HG03060 (cell line): Measurements from ENCODE around the gene RELL2.

Experiments used
- ATAC-seq: cut with Tn5 transposase; IDR thresholded peaks from one replicate; pipeline ENCODE4 v1.9.1; 2021; ENCODE audit warnings: low read depth, moderate number of reproducible peaks; ENCODE audit not compliant: unreplicated experiment

The RELL2 gene

DNA sequence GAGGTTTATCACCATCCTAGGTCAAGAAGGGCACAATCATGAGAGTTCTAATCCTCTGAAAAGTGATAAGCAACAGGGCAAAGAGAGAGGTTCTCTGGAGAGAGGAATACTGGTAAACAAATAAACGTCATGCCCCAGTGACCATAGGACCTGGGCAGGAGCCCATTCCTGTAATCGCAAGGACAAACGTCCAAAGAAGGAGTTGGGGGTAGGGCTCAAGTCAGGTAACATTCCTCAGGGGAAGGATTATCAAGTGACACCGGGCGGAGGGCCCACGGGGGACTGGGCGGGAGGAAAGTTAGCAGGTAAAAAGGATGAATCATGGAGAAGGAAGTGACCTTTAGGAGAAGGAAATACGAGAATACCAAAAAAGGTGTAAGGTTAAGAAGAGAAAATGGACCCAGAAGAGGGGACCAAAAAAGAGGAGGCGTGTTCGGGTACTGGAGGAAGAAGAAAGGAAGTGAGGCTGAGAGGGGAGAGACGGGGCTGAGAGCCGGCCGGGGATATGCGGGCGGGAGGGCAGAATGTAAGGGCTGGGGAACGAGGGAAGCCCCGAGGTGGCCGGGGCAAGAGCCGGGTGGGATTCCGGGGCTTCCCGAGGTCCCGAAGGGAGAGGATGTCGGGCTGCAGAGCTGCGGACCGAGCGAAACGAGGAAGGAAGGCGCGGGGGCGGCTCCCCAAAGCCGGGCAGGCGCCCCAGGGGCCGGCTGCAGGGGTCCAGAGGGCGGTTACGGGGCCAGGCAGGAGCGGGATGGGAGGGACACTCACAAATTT lies 18.6 kb upstream of the RELL2 start:
- ATAC-seq: peak; percentile 3

DNA sequence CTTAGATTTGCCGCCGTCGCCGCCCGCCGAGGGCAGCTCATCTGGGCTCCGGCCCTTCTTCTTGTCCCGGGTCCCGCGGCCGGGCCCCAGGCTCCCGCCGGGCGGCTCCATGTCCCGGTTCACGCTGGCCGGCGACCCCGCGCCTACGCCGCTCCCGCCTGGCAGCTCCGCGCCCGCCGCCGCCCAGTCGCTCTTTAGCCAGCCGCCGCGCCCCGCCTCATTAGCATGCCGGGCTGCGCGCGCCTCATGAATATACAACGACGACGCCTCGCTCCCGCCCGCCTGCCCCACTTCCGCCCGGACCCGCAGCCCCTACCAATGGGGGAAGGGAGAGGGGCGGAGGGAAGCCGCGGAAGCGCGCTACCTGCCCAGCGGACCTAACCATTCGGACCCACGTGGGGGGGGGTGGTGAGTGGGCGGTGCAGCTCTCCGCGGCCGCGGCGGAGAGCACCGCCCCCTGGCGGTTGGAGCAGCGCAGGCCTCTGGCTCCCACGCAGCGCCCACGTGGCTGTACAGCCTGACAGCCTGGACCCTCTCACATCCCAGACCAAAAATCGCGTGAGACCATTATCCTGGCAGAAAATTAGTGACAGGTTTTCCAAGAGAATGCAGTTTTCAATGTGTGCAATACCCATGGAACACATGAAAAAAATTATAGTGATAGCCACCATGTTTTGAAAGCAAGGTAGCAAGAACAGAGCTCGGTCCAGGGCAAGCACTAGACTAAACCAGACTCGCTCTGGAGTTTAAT lies 17.8 kb upstream of the RELL2 start, which contains the start of gene DIAPH1:
Gene DIAPH1, minus strand, starts transcription at position 197 of the 751 bp plus-strand sequence. Its CDS starts 86 bp downstream, at position 111.
- peak; percentile 56 for ATAC-seq

DNA sequence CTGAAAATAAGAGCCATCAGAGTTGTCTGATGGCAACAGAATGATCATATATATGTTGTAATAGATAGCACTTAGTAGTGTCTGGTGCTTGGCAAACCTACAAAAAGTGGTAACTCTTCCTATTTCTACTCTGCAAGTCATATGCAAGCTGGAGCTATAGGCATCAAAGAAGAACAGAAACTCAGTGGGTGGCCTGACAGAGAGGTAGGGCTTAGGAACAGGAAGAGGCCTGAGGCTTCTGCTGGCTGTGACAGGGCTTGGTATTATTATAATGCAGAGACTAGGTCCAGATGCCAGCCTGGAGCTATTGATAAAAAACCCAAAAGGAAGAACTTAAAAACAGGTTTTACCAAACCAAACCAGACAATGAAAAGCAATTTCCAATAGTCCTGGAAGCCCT lies 13.6 kb upstream of the RELL2 start:
- ATAC-seq: peak; percentile 40

DNA sequence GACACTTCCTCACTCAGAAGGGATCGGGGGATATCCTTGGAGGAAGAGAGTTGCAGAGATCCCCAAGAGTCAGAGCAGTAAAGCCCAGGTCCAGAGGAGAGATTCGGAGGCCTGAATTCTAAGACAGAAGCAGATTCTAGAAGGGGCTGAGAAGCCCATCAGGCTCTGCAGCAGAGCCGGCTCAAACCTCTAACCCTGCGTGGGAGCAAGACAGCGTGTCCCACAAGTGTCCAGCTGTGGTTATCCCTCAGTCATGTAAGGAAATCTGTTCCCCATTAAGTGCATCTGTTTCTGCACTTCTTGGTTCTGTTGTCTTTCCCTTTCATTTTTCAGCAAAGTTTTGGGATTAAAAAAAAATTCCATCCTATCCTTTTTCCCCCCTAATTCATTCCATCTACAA lies 13.2 kb upstream of the RELL2 start:
- no peak for ATAC-seq

DNA sequence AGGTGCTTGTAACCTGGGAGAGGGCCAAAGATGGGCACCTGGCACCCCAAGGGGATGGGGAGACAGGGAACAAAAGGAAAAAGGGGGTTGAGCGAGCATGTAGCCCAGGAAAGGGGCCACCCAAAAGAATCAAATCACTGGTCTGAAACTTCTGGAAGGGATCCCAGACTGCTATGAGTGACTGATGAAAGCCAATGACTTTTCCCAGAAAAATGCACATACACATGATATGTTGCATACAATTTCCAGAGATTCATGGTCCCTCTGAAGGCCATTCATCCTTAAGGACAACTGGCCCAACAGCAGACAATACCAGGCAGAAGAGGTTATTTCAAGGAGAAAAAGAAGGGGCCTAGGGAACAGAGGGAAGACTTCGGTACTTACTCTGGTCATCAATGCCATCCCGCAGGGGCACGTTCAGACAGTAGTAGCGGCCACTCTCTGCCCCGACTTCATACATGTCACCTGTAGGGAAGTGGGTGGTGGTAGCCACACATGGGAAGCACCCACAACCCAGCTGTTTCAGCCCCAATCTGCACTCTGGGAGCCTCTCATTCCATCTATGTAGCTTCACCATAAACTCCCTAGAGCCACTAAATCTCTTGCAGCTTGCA lies 8.5 kb upstream of the RELL2 start:
- no peak for ATAC-seq

DNA sequence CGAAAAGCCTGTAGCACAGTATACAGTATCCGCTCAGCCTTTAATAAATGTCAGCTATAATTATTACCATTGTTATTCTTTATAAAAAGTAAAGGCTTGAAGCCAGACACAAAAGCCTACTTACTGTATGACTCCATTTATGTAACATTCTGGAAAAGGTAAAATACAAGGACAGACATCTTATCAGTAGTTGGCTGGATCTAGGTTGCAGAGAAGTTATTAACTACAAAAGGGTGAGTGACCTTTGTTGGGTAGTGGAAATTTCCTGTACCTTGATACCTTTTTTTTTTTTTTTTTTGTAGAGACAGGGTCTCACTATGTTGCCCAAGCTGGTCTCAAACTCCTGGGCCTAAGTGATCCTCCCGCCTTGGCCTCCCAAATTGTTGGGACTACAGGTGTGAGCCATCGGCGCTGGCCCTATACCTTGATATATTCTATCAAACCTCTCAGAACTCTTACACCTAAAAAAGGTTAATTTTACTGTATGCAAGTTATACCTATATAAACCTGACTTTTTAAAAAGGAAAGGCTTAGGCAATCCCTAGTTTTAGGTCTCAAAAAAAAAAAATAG lies 6.1 kb upstream of the RELL2 start:
- ATAC-seq: no peak

DNA sequence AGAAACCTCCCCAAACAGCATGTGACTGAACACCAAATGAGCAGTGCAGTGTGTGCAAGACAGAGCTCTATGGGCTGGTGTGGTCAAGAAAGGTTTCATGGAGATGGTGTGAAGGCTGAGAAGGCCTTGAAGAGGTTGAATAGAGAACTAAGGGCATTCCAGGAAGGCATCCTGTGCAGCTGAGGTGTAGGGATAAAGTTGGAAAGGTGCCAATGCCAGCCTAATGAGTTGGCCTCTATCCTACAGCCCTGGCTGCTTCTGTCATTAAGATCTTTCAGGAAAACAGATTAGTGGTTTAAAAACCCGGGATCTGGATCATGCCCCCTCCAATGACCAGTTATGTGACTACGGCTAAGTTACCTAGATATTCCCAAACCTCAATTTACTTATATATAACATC lies 4.1 kb upstream of the RELL2 start:
- ATAC-seq: no peak

DNA sequence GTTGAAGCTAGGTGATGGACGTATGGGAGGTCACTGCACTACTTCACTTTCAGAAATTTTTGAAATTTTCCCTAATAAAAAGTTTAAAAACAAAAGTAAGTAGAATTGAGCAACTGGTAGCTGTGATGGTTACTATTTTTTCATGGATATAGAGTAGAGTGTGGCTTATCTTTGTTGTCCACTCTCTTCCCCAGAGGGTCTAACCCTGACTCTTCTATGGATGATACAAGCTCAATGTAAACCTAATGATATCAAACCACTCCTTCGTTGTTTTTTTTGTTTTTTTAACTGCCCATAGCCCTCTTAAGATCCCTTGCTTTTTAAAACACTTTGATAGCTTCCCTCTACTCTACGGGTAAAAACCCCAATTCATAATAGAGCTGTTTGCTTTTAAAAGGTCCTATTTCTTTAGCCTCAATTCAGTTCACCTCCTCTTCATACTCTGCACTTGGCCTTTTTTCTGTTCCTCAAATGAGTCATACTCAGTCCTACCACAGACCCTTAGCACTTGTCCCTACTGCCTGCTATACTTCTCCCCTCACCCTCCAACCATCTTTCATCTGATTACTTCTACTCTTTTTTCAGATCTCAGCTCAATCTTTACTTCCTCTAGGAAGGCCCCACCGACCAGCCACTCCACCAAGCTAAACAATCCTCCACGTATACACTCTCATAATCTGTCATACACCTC lies 2.8 kb upstream of the RELL2 start:
- ATAC-seq: peak; percentile 86

DNA sequence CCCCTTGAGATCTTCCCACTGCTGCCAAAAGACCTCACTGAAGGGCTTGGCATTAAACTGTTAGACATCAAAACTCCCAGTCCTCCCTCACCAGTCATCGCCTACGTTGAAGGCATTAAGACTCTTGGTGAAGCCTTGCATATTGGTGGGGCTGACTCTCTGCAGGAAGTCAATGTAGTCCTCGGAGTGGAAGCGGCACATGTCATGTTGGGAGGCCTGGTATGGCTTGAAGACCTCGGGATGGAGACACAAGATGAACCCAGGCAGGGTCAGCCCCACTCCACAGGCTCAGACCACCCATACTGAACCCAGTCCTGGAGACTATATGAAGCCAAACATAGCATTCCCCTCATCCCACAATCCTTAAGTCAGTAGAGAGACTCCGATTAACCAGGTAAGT lies 2.1 kb upstream of the RELL2 start:
- ATAC-seq: no peak

DNA sequence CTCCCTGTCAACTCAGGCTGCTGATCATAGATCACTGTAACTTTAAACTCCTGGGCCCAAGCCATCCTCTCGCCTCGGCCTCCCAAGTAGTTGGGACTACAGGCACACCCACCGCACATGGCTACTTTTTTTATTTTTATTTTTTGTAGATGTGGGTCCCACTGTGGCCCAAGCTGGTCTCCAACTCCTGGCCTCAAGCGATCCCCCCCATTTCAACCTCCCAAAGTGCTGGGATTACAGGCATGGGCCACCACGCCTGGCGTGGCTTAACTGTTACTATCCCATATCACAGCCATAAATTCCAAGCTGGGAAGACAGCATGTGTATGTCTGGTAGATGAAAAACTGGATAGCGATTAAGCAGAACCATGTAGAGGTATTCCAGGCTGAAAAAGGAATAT lies 1.2 kb upstream of the RELL2 start:
- ATAC-seq: no peak

DNA sequence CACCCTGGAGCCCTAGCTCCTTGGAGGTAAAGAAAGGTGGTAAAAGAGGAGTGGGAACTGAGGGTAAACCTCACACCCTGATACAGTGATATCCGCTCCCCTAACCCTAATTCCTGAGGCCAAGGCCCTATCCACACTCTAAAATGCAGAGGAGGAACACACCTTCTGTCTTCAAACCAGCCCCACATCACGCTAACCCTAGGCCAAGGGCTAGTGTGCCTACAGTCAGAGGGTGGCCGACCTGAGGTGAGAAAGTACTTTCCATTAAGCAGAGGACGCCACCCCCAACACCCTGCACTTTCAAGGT lies 738 bp upstream of the RELL2 start:
- ATAC-seq: no peak

DNA sequence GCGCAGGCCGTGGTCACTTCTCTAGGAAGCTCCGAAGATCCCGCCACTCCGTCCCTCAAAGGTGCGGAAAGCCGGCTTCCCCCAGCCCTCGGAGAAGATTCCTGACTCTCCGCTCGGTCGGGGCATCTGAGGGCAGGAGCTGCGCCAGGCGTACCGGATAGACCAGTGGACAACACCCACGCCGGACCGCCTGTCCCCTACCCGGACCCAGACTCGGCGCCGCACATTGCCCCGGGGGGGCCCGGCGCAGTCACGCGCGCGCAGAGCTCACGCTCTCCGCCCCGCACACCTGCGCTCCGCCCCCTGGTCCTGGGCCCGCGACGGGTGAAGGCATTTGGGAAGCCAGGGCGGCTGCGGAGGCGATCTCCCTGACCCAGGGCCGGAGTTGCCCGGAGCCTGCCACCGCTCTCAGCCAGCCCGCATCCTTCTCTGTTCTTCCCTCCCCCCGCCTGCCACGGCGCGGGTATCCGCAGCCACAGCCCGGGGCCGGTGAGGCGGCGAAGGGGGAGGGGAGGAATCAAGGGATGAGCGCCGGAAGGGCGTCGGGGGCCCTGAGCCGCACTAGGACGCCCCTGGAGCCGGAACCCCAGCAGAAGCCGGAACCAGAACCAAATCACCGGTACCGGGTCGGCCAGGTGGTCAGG lies 448 bp downstream of the RELL2 start:
- no peak for ATAC-seq

DNA sequence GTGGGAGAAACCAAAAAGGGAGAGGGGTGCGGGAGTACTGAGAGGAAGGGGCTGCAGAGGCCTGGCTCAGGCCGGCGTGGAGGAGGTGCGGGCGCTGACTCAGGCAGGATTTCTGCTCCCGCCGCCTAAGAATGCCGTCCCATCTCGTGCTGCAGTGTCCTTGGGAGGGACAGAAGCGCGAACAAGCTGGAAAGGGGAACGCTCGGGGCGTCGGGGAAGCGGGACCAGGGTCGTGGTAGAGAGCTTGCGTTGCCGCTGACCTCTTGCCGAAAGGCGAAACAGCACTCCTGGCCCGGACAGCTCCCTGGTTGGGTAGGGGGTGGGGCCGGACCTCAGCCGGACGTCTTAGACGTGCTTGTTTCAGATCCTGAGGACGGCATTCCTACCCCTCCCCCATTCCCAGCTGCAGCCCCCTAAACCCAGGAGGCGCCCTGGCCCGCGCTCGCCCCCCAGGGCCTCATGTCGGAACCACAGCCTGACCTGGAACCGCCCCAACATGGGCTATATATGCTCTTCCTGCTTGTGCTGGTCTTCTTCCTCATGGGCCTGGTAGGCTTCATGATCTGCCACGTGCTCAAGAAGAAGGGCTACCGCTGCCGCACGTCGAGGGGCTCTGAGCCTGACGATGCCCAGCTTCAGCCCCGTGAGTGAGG lies 1.1 kb downstream of the RELL2 start:
- ATAC-seq: no peak

DNA sequence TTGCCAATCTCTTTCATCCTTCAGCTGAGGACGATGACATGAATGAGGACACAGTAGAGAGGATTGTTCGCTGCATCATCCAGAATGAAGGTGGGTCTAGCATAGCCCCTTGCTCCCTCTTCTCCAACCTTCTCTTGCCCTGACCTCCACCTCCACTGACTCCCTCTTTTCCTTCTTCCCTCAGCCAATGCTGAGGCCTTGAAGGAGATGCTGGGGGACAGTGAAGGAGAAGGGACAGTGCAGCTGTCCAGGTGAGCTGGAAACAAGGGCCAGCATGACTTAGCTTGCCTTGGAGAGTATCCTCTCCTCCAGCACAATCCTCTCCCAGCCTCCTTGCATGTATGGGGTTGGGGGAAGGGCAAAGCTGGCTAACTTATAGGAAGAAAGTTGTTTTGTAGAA lies 2.0 kb downstream of the RELL2 start:
- no peak for ATAC-seq

DNA sequence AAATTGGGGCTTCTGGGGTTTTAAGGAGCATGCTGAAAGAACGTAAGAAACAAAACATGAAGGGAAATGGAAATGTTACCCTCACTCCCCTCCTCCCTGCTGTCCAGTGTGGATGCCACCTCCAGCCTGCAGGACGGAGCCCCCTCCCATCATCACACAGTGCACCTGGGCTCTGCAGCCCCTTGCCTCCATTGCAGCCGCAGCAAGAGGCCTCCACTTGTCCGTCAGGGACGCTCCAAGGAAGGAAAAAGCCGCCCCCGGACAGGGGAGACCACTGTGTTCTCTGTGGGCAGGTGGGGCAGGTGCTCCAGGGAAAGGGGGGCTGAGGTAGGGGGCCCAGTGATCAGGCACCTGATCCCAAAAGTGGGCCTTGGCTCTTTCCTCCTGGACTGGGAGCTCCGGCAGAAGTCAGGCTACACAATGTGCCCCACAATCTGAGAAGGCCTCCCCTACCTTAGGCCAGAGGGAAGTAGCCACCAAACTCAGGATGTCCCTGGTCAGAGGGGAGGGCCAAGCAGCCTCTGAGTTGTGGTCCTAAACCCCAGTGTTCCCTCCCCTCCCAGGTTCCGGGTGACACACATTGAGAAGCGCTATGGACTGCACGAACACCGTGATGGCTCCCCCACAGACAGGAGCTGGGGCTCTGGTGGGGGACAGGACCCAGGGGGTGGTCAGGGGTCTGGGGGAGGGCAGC lies 2.7 kb downstream of the RELL2 start:
- no peak for ATAC-seq

DNA sequence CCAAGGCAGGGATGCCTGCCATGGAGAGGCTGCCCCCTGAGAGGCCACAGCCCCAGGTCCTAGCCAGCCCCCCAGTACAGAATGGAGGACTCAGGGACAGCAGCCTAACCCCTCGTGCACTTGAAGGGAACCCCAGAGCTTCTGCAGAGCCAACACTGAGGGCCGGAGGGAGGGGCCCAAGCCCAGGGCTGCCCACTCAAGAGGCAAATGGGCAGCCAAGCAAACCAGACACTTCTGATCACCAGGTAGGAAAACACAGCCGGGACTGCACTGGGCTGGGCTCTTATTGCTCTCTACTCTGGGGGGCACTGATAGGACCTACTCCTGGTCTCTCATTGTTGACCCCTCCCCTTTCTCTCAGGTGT lies 3.2 kb downstream of the RELL2 start:
- ATAC-seq: no peak

DNA sequence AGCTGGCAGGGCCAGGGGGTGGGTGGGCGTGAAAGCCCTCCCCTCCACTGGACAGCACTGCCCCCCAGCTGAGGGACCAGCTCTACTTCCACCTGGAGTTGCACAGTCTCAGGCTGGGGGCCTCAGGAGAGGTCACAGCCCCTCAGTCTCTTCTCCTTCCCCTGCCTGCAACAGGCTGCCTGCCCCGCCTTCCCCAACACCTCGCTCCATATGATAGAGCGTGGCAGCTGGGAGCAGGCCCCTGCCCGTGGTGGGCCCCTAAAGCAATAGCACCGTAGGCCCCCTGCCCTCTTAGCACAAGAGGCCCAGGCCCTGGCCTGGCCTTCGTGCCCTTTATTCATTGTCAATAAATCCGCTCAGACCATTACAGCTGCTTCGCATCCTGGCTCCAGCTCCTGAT lies 3.9 kb downstream of the RELL2 start:
- no peak for ATAC-seq

DNA sequence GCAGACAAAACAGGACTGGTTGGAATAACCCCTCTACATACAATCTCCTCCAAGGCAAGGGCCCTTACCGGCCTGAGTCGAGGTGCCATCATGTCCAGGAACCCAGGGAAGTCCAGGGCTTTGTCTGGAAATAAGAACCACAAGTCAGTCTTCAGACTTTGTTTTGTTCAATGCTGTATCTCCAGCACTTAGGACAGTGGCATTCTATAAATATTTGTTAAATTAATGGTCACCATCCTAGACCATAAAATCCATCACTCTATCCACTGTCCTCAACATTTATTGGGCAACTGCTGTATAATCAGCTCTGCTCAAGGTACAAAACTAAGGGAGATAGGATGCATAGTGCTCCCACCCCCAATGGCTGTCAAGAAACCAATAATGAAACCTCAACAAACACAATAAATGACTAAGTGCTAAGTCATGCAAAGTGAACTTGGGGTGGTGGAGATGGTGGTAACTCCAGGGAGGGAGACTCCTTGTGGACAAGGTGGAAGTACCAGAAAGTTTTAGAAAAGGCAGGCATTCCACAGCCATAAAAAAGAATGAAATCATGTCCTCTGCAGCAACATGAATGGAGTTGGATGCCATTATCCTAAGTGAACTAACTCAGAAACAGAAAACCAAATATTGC lies 5.0 kb downstream of the RELL2 start:
- ATAC-seq: peak; percentile 50

DNA sequence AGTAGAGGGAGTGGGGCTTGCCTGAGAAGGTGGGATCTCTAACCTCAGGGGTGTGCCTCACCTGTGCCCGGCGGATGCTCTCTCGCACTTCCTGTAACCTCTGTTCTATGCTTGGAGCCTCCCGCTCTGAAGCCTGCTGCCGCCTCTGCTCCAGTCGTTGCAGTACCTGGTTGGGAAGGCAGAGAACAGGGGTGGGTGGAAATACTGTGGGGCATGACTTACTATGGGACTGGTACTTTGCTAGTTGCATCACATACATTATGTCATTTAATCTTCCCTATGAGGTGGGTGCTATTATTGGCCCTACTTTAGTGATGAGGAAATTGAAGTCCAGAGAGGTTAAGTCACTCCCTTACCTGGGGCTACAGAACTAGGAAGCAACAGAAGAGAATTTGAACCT lies 9.2 kb downstream of the RELL2 start:
- ATAC-seq: no peak
